Keratinocyte (primary cell): ENCODE results near the gene SELENOP. TPM values are rescaled to one million over a fixed set of nuclear protein-coding genes. Genes with fewer than 3 reads are reported as not detected.
A peak's percentile ranks its signal among the peaks of the same experiment; 100 is the strongest.

Source experiments
- DNase-seq: peaks from one replicate; pipeline ENCODE4 v3.0.0-alpha.2; 2011; ENCODE audit warnings: low read depth, missing footprints, low spot score
- FAIRE-seq: peaks from 2 replicates; lab custom pipeline; 2011; peaks lifted over from hg19 to GRCh38; lab: Jason Lieb, UNC
- H2AFZ ChIP-seq: 2 replicates; pipeline ENCODE4 v1.6.0; 2012; ENCODE audit warnings: low read length, control low read depth, inconsistent platforms; ENCODE audit not compliant: control insufficient read depth
- H3K27ac ChIP-seq: 2 replicates; pipeline ENCODE4 v1.5.1; 2011; ENCODE audit warnings: low read length; ENCODE audit not compliant: control insufficient read depth, insufficient read depth
- H3K27me3 ChIP-seq: 3 replicates; pipeline ENCODE4 v1.6.0; 2011; ENCODE audit warnings: low read length; ENCODE audit not compliant: control insufficient read depth, insufficient read depth; ENCODE audit errors: extremely low read depth
- H3K36me3 ChIP-seq, 2 experiments: 2 replicates in 1 of 2; 3 replicates in 1 of 2; pipeline ENCODE4 v1.5.1; 2011; ENCODE audit warnings: low read length in 2 of 2, mild to moderate bottlenecking in 1 of 2; ENCODE audit not compliant: control insufficient read depth in 2 of 2, insufficient read depth in 2 of 2; ENCODE audit errors: extremely low read depth in 1 of 2
- H3K4me1 ChIP-seq: 3 replicates; pipeline ENCODE4 v1.5.1; 2011; ENCODE audit warnings: low read length; ENCODE audit not compliant: control insufficient read depth, insufficient read depth; ENCODE audit errors: extremely low read depth
- H3K4me2 ChIP-seq: 3 replicates; pipeline ENCODE4 v1.6.0; 2011; ENCODE audit warnings: low read depth, low read length; ENCODE audit not compliant: control insufficient read depth, insufficient read depth; ENCODE audit errors: extremely low read depth
- H3K4me3 ChIP-seq, 3 experiments: fragments of 200-600 bp in 1 of 3; sonication (generic) in 1 of 3; 2 replicates in 2 of 3; 3 replicates in 1 of 3; pipeline ENCODE4 v1.5.1; 2011 to 2016; ENCODE audit warnings: low read length in 3 of 3, mild to moderate bottlenecking in 3 of 3, control low read depth in 2 of 3, inconsistent platforms in 1 of 3, low read depth in 1 of 3, mixed read lengths in 1 of 3, mixed run types in 1 of 3, moderate library complexity in 1 of 3; ENCODE audit not compliant: control insufficient read depth in 2 of 3, insufficient read depth in 2 of 3; ENCODE audit errors: extremely low read depth in 1 of 3
- H3K79me2 ChIP-seq: 2 replicates; pipeline ENCODE4 v1.6.0; 2012; ENCODE audit warnings: low read length; ENCODE audit not compliant: control insufficient read depth, insufficient read depth
- H3K9ac ChIP-seq: 3 replicates; pipeline ENCODE4 v1.6.0; 2011; ENCODE audit warnings: low read length; ENCODE audit not compliant: control insufficient read depth, insufficient read depth; ENCODE audit errors: extremely low read depth
- H3K9me1 ChIP-seq: 3 replicates; pipeline ENCODE4 v1.6.0; 2011; ENCODE audit warnings: low read length; ENCODE audit not compliant: control insufficient read depth, insufficient read depth; ENCODE audit errors: extremely low read depth
- H3K9me3 ChIP-seq: 2 replicates; pipeline ENCODE4 v1.5.1; 2012; ENCODE audit warnings: low read depth, low read length; ENCODE audit not compliant: control insufficient read depth
- H4K20me1 ChIP-seq: 3 replicates; pipeline ENCODE4 v1.6.0; 2011; ENCODE audit warnings: low read length; ENCODE audit not compliant: control insufficient read depth, insufficient read depth; ENCODE audit errors: extremely low read depth
- CTCF ChIP-seq, 3 experiments: IDR thresholded peaks in 1 of 3; conservative IDR thresholded peaks in 1 of 3; optimal IDR thresholded peaks in 1 of 3; 2 replicates in 2 of 3; 3 replicates in 1 of 3; pipeline versions ENCODE3 to v1.5.1; 2011; ENCODE audit warnings: low read length in 3 of 3, mild to moderate bottlenecking in 3 of 3, moderate library complexity in 2 of 3, control low read depth in 1 of 3, inconsistent platforms in 1 of 3; ENCODE audit not compliant: insufficient read depth in 2 of 3; ENCODE audit errors: extremely low read depth in 1 of 3
- EZH2 ChIP-seq: IDR thresholded peaks from one replicate; pipeline ENCODE4 v1.6.1; 2012; ENCODE audit warnings: inconsistent platforms, mild to moderate bottlenecking, low read length, moderate library complexity
- dilution Hi-C: fragments of 300-500 bp; cut with MboI; formaldehyde crosslinking; loops from one replicate; pipeline ENCODE4 v1.7.0; 2020; ENCODE audit warnings: low sequenced_read_pairs; ENCODE audit not compliant: extremely low pct_ligation_motif_present
- polyA plus RNA-seq, 5 experiments: library from polyadenylated mRNA; depleted of rRNA in 3 of 5; stranded (reverse) in 3 of 5; stranded (forward) in 1 of 5; unstranded in 1 of 5; fragments of >200 nt; gene quantifications; 1 replicate in 1 of 5; 2 replicates in 3 of 5; 3 replicates in 1 of 5; pipeline versions ENCODE4 v1.2.1 to v1.2.3, GENCODE V29; 2011 to 2012; ENCODE audit warnings: missing spikeins in 2 of 5, low read depth in 1 of 5, low replicate concordance in 1 of 5

SELENOP gene
- polyA plus RNA-seq, 1 donor (not counting 4 experiments of a cell fraction or from before 2014, with no cell fraction given), result 10.4 TPM

- peak; percentile 68 for FAIRE-seq
Observed at GRCh38 chr5:42767491-42768105, 44.1 kb downstream of the SELENOP start.

GRCh38 chr5:42761791-42762190, 49.9 kb downstream of the SELENOP start:
- Histone ChIP-seq H2AFZ (no peak overlapping the region), H3K4me1 (no peaks in the 10 kb centered on the region), H3K4me2 (no peak overlapping the region), H3K36me3 (no peaks in the 10 kb centered on the region), H3K9ac (no peak overlapping the region), H3K9me1 (no peaks in the 10 kb centered on the region), H4K20me1 (no peaks in the 10 kb centered on the region), H3K27me3 (no peaks in the 10 kb centered on the region), H3K27ac (no peak overlapping the region), H3K4me3 (no peak overlapping the region), H3K9me3 (no peaks in the 10 kb centered on the region), H3K79me2 (no peaks in the 10 kb centered on the region)
- TF ChIP-seq EZH2, result no peak
- no peak for TF ChIP-seq CTCF (optimal IDR thresholded peaks at IDR 0.05 in 1 of 3, IDR thresholded peaks at IDR 0.05 in 1 of 3, conservative IDR thresholded peaks at IDR 0.05 in 1 of 3; ENCODE audit: extremely low read depth in 1 of 3, insufficient read depth in 2 of 3, low read length in 3 of 3)
- no peak for DNase-seq
- dilution Hi-C loops, result no loop called here
- no peak for FAIRE-seq

More at GRCh38 chr5:42767491-42768105, 44.1 kb downstream of the SELENOP start:
- Histone ChIP-seq H3K79me2 (no peaks in the 10 kb centered on the region), H3K27ac (no peak overlapping the region), H3K4me3 (no peak overlapping the region), H3K9me3 (no peaks in the 10 kb centered on the region), H3K27me3 (no peaks in the 10 kb centered on the region), H3K9me1 (no peaks in the 10 kb centered on the region), H3K9ac (no peak overlapping the region), H2AFZ (no peak overlapping the region), H3K4me2 (no peak overlapping the region), H4K20me1 (no peaks in the 10 kb centered on the region), H3K36me3 (no peaks in the 10 kb centered on the region), H3K4me1 (peaks cover 7% of the 10 kb centered on the region)
- dilution Hi-C loops, result no loop called here
- no peak for DNase-seq
- no peak for TF ChIP-seq EZH2
- peak in 2 of 3 experiments; percentile 25 to 33 for TF ChIP-seq CTCF (optimal IDR thresholded peaks at IDR 0.05 in 1 of 3, IDR thresholded peaks at IDR 0.05 in 1 of 3, conservative IDR thresholded peaks at IDR 0.05 in 1 of 3; ENCODE audit: extremely low read depth in 1 of 3, insufficient read depth in 2 of 3, low read length in 3 of 3)
